Hematopoietic multipotent progenitor cell treated with erythropoietin and hydrocortisone succinate and interleukin-3 and kit ligand, for 6 days (in vitro differentiated cells): Measurements from ENCODE around the gene EXOC6B.
"Not testable (repeated sequence)": the region's sequence is repeated elsewhere in the genome, so short reads cannot be mapped to it uniquely, and the experiment has no call there.

ENCODE experiments used
- DNase-seq: peaks from one replicate; pipeline ENCODE4 v3.0.0-alpha.2; 2015

Gene EXOC6B

GRCh38 chr2:72539071-72539552 lies 286.7 kb downstream of the EXOC6B start:
- no peak for DNase-seq

GRCh38 chr2:72538486-72538885 lies 287.3 kb downstream of the EXOC6B start:
- DNase-seq: peak; percentile 56

GRCh38 chr2:72535586-72535985 lies 290.2 kb downstream of the EXOC6B start:
- DNase-seq: peak; percentile 9

- DNase-seq: peak; percentile 86
Observed at GRCh38 chr2:72533765-72534164, 292.1 kb downstream of the EXOC6B start.

GRCh38 chr2:72527424-72527823 lies 298.4 kb downstream of the EXOC6B start:
- no peak for DNase-seq

GRCh38 chr2:72526623-72527022 lies 299.2 kb downstream of the EXOC6B start:
- DNase-seq: no peak

- DNase-seq: no peak
Observed at GRCh38 chr2:72524071-72524470, 301.8 kb downstream of the EXOC6B start.

- no peak for DNase-seq
Observed at GRCh38 chr2:72515696-72516095, 310.1 kb downstream of the EXOC6B start.

GRCh38 chr2:72513011-72513410 lies 312.8 kb downstream of the EXOC6B start:
- no peak for DNase-seq

GRCh38 chr2:72512376-72512775 lies 313.5 kb downstream of the EXOC6B start:
- no peak for DNase-seq

- DNase-seq: no peak
Observed at GRCh38 chr2:72511906-72512305, 313.9 kb downstream of the EXOC6B start.

- no peak for DNase-seq
Observed at GRCh38 chr2:72497763-72498162, 328.1 kb downstream of the EXOC6B start.

GRCh38 chr2:72496479-72496878 lies 329.4 kb downstream of the EXOC6B start:
- no peak for DNase-seq

- no peak for DNase-seq
Observed at GRCh38 chr2:72494392-72494791, 331.4 kb downstream of the EXOC6B start.

- not testable (repeated sequence) for DNase-seq
Observed at GRCh38 chr2:72484622-72485021, 341.2 kb downstream of the EXOC6B start.

GRCh38 chr2:72483346-72483745 lies 342.5 kb downstream of the EXOC6B start:
- no peak for DNase-seq

- no peak for DNase-seq
Observed at GRCh38 chr2:72475246-72475645, 350.6 kb downstream of the EXOC6B start.

- no peak for DNase-seq
Observed at GRCh38 chr2:72457801-72458516, 367.9 kb downstream of the EXOC6B start.

- peak; percentile 63 for DNase-seq
Observed at GRCh38 chr2:72454189-72454588, 371.6 kb downstream of the EXOC6B start.

GRCh38 chr2:72442270-72442669 lies 383.6 kb downstream of the EXOC6B start:
- DNase-seq: peak; percentile 8

GRCh38 chr2:72439892-72440291 lies 385.9 kb downstream of the EXOC6B start:
- no peak for DNase-seq

- no peak for DNase-seq
Observed at GRCh38 chr2:72438364-72438763, 387.5 kb downstream of the EXOC6B start.

GRCh38 chr2:72431737-72432136 lies 394.1 kb downstream of the EXOC6B start:
- no peak for DNase-seq

GRCh38 chr2:72427022-72427861 lies 398.6 kb downstream of the EXOC6B start:
- no peak for DNase-seq
